ENCODE data around the gene HSPB6. TPM values are rescaled to one million over a fixed set of nuclear protein-coding genes. Genes with fewer than 3 reads are reported as not detected.

The HSPB6 gene
- total RNA-seq, 1 experiment from 2014 or later = 0.93 TPM

GRCh38 chr19:35731779-35732405 lies 24.9 kb downstream of the HSPB6 start:
- no TSS peak for BruUV-seq (replicated peaks)
- intact Hi-C loops (cut with micrococcal nuclease) = no loop called here
- Histone ChIP-seq H3K9ac (ENCODE audit: low read length) (no peak overlapping the region), H4K20me1 (ENCODE audit: insufficient read depth) (no peaks in the 10 kb centered on the region), H3K4me2 (ENCODE audit: low read length) (no peak overlapping the region), H3K79me2 (ENCODE audit: insufficient read depth, low read length) (no peaks in the 10 kb centered on the region), H3K9me3 (ENCODE audit: control insufficient read depth in 1 of 2, insufficient read depth in 1 of 2, low read depth in 1 of 2, low read length in 2 of 2) (no peaks in the 10 kb centered on the region), H3K27ac (ENCODE audit: low read depth, low read length) (no peak overlapping the region), H3K36me3 (ENCODE audit: control insufficient read depth in 1 of 2, insufficient read depth in 2 of 2, low read length in 2 of 2) (peaks cover 45 to 51% of the 10 kb centered on the region in 2 experiments), H2AFZ (ENCODE audit: low read depth, low read length, poor library complexity, severe bottlenecking) (no peak overlapping the region), H3K4me3 (replicated peaks in 1 of 2; ENCODE audit: low read depth in 1 of 2, low read length in 2 of 2) (no peak overlapping the region), H3K4me1 (ENCODE audit: control insufficient read depth in 1 of 2, insufficient read depth in 2 of 2, low read length in 2 of 2) (no peaks in the 10 kb centered on the region), H3K9me2 (ENCODE audit: insufficient read depth) (no peaks in the 10 kb centered on the region), H3K27me3 (ENCODE audit: insufficient read depth, low read length) (no peaks in the 10 kb centered on the region)
- DNase-seq (ENCODE audit: low read depth, low spot score) (no peak), ATAC-seq (no peak)
- ChIA-PET RAD21 (ENCODE audit: low non-redundant PET in 1 of 2, low total read pairs in 2 of 2, uncharacterized antibody in 2 of 2, unreplicated experiment in 2 of 2) (no interaction called here), CTCF (no interaction called here), POLR2A (no interaction called here)
- TF ChIP-seq MAX (IDR thresholded peaks at IDR 0.05) = no peak
- no peak for TF ChIP-seq POLR2AphosphoS5 (IDR thresholded peaks at IDR 0.05; ENCODE audit: low read depth, low read length)
- TF ChIP-seq FOSL1 (IDR thresholded peaks at IDR 0.05; ENCODE audit: low read depth) = no peak
- TF ChIP-seq, protein P1, sequence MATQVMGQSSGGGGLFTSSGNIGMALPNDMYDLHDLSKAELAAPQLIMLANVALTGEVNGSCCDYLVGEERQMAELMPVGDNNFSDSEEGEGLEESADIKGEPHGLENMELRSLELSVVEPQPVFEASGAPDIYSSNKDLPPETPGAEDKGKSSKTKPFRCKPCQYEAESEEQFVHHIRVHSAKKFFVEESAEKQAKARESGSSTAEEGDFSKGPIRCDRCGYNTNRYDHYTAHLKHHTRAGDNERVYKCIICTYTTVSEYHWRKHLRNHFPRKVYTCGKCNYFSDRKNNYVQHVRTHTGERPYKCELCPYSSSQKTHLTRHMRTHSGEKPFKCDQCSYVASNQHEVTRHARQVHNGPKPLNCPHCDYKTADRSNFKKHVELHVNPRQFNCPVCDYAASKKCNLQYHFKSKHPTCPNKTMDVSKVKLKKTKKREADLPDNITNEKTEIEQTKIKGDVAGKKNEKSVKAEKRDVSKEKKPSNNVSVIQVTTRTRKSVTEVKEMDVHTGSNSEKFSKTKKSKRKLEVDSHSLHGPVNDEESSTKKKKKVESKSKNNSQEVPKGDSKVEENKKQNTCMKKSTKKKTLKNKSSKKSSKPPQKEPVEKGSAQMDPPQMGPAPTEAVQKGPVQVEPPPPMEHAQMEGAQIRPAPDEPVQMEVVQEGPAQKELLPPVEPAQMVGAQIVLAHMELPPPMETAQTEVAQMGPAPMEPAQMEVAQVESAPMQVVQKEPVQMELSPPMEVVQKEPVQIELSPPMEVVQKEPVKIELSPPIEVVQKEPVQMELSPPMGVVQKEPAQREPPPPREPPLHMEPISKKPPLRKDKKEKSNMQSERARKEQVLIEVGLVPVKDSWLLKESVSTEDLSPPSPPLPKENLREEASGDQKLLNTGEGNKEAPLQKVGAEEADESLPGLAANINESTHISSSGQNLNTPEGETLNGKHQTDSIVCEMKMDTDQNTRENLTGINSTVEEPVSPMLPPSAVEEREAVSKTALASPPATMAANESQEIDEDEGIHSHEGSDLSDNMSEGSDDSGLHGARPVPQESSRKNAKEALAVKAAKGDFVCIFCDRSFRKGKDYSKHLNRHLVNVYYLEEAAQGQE (IDR thresholded peaks at IDR 0.05; ENCODE audit: low read depth) = no peak
- TF ChIP-seq EZH2 (IDR thresholded peaks at IDR 0.05) = no peak
- TF ChIP-seq, protein P2, sequence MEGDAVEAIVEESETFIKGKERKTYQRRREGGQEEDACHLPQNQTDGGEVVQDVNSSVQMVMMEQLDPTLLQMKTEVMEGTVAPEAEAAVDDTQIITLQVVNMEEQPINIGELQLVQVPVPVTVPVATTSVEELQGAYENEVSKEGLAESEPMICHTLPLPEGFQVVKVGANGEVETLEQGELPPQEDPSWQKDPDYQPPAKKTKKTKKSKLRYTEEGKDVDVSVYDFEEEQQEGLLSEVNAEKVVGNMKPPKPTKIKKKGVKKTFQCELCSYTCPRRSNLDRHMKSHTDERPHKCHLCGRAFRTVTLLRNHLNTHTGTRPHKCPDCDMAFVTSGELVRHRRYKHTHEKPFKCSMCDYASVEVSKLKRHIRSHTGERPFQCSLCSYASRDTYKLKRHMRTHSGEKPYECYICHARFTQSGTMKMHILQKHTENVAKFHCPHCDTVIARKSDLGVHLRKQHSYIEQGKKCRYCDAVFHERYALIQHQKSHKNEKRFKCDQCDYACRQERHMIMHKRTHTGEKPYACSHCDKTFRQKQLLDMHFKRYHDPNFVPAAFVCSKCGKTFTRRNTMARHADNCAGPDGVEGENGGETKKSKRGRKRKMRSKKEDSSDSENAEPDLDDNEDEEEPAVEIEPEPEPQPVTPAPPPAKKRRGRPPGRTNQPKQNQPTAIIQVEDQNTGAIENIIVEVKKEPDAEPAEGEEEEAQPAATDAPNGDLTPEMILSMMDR (IDR thresholded peaks at IDR 0.05 in 2 of 3, conservative IDR thresholded peaks at IDR 0.05 in 1 of 3; ENCODE audit: borderline replicate concordance in 1 of 3, insufficient read depth in 1 of 3, low read depth in 2 of 3, low read length in 2 of 3) = no peak
- no peak for TF ChIP-seq EGR1 (IDR thresholded peaks at IDR 0.05; ENCODE audit: low read depth)
